UCSD-AML1 (cell line): ENCODE results near the gene GP9.

Experiments
- DNase-seq: peaks from one replicate; lab custom pipeline; 2025; ENCODE audit not compliant: unreplicated experiment; lab: John Stamatoyannopoulos, UW

The GP9 gene

DNA sequence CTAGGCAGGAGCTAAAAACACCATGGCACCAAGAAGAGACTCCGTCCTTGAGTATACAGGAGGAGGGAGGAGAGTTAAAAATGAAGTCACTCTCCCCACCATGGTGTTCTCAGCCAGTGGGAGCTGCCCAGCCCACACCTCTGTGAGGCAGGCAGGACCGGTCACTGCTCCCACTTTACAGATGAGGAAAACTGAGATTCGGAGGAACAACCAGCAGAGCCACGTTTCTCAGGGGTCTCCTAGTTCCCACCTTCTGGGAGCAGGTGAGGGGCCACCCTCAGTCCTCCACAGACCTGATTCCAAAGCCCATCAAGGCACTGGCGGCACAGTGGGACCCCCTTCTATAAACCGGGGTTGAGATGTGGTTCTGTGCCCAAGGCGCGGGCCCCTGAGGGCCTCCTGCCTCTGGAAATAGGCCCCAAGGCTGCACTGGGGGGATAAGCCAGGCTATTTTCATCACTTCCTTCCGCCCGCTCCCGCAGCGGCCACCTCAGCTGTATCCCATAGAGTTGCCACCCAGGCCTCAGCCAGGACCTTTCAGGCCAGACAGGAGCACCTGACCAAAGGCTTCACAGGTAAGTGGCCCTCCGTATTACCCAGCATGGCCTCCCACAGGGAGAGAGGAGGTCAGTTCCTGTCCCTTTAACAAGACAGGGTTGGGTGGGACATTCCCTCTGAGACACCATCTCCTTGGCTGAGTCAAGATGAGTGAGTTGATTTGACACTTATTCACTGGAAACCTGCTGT lies at the start of gene GP9:
GP9 (plus strand) TSS at position 504 of the 747 bp plus-strand sequence. CDS start 961 bp downstream, outside the sequence.
- peak; percentile 82 for DNase-seq

DNA sequence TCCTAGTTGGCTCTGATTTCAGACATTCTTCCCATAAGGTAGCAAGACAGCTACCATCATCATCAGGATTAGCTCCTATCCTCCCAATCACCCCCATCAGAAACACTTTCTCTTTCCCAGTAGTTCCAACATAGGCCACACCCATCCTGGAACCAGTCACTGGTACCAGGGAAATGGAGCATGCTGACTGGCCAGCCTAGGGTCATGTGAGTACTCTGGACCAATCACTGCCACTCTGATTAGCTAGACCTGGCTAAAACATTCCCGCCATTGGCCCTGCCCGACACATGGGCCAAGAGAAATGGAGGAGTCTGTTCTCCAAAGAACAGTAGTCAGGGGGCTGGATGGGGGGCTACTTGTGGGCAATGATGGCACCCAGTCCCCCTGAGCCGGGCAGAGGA lies 47.1 kb upstream of the GP9 start:
- DNase-seq, result no peak

DNA sequence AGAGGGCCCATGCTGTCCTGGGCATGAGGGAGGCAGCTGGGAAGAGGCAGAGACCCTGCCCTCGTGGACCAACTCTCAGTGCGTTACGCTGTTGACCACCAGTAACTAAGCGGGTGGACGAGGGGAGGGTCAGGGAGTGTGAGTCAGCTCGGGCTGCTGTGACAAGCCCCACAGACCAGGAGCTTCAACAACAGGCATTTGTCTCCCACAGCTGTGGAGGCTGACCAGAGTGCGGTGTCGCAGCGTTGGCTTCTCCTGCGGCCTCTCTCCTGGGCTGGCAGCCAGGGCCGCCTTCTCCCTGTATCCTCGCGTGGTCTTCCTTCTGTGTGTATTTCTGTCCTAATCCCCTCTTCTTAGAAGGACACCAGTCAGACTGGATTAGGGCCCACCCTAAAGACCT lies 46.4 kb upstream of the GP9 start:
- DNase-seq, result no peak

DNA sequence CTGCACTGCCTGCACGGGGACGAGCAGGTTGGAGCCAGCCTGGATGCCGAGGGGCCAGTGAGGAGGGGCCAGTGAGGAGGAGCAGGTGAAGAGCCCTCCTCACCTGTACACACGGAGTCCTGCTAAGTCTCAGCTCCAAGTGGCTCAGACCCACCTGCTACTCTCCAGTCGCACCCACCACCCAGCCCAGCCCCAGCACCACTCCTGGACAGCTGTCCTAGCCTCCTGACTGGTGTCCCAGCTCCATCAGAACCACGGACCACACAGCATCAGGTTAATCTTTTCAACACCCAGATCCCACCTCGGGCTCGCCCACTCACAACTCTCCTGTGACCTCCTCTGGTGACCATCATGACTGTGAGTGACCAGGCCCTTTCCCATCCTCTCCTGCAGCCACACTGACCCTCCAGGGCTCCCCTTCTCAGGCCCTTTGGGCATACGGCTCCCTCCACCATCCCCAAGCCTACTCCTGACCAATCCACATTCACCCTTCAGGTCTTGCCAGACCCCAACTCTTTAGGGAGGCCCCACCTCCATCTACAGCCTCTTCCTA lies 45.7 kb upstream of the GP9 start:
- no peak for DNase-seq

DNA sequence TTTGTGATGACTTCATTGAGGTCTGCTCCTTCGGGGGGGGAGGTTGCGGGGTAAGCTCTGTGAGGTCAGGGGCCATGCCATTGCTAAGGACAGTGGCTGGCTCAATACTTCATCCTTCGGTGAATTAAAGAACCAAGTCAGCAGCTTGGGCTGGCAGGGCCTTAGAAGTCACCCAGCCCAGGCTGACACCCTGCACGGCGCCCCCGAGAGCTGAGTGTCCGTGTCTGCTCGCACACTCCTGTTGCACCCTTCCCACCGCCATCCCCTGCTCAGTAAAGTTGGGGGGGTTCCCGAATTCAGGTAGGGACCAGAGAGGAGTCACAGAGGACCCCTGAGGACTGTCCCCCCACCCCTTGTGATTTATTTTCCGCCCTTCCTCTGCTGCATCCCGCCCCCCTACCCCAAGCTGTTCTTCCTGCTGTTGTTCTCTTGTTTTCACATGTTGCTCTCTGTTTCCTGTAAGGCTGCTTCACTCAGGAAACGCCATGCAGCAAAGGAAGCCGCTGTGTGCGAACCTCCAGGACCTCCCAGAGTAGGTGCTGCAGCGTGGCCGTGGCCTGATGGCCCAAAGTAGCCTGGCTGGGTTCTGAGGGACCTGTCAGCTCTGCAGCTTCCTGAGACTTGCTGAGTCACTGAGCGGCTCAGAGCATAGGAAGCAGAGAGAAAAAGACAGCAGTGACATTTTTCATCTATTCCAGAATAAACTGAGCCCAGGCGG lies 45.0 kb upstream of the GP9 start:
- peak; percentile 87 for DNase-seq

DNA sequence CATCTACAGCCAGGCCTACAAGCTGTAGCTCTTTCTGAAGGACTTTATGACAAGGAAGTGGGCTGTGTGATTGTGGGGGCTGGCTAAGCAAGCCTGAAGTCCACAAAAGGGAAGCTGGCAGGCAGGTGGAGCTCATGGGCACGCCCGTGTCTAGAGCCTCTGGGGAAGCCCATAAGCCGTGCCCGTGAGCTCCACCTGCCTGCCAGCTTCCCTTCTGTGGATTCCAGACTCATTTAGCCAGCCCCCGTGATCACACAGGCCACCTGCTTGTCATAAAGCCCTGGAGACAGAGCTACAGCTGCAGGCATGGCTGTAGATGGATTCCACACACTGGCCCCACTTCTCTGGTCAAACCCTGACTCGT lies 44.2 kb upstream of the GP9 start:
- DNase-seq, result peak; percentile 77

DNA sequence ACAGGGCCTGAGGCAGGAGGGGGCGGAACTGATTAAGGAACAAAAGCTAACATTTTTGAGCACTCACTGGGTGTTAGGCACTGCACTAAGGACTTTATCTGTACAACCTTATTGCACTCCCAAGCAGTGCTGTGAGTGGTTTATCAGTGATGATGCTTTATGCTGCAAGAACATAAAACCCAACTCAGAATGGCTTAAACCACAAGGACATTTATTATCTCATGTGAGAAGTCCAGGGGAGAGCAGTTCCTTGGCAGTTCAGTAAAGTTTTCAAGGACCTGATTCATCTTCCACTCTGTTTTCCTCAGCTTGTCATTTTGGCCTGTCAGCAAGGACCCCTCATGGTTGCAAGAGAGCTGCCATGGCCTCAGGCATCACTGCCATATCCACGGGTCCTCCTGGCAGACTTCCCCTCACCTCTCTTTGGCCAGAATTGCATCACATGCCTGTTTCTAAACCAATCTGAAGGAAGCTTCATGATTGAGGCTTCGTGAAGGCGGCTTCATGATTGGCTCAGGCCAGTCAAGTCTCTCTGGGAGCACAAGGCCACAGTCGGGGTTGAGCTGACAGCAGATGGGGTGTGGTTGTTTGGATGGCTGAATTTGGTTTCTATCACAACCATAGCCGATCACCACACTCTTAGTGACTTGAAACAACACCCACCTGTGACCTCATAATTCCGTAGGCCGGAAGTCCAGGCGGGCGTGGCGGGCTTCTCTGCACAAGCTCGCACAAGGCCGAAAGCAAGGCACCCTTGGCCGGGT lies 43.7 kb upstream of the GP9 start:
- DNase-seq, result no peak

DNA sequence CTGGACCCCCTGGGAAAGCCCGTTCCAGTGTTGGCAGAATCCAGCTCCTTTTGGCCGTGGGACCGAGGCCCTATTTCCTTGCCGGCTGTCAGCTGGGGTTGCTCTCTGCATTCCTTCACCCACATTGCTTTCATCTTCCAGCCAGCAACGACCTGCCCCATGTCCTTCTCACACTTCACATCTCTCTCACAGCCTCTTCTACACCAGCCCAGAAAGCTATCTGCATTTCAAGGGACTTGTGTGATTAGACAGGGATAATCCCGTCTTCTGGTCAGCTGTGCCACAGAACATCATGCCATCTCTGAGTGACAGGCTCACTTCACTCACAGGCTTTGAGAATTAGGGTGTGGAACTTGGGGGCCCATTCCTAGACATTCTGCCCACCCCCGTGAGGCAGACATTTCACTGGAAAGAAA lies 43.1 kb upstream of the GP9 start:
- DNase-seq, result no peak

DNA sequence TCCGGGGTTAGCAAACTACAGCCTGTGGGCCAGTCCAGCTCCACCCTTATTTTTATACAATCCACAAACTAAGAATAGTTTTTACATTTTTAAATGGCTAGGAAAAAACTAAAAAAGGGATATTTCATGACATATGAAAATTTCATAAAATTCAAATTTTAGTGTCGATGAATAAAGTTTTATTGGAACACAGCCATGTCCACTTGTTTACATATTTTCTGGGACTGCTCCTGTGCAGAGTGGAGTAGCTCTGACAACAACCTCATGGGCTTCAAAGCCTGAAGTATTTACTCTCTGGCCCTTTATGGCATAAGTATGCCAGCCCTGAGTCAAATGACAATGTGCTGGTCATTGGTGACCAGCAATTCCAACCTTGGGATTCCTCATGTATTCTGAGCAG lies 42.3 kb upstream of the GP9 start:
- no peak for DNase-seq

DNA sequence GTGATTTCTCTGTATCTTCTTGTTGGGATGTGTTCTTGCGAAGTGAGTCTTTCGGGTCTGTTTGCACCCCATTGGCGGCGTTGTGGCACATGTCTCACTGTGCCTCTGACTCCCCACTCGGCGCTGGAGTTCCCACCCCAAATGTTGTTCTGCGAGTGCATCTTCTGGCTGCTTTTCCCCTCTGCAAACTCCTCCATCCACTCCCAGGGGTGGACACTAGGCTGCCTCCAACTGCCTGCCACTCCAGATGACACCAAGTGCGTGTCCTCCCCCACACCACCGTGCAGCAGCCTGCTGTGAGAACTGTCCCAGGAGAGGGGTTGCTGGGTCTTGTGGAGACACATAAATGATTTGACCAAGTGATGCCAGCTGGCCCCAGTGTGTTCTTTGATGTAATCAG lies 41.8 kb upstream of the GP9 start:
- no peak for DNase-seq

DNA sequence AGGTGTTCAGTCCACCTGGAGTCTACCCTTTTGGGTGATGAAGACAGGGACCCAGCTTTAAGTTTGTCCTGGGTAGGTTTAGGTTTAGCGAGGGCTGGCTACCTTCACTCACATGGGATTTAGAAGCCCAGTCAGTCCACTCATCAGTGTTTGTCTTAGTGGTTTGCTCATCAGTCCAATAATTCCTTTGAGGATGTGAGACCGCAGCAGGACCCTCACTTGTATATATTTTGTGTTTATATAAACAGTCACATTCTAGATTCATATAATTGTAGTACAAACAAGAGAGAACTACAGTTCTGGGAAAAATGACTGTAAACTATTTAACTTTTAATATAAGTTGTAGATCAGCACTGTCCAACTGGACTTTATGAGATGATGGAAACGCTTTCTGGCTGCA lies 41.3 kb upstream of the GP9 start:
- DNase-seq, result no peak

DNA sequence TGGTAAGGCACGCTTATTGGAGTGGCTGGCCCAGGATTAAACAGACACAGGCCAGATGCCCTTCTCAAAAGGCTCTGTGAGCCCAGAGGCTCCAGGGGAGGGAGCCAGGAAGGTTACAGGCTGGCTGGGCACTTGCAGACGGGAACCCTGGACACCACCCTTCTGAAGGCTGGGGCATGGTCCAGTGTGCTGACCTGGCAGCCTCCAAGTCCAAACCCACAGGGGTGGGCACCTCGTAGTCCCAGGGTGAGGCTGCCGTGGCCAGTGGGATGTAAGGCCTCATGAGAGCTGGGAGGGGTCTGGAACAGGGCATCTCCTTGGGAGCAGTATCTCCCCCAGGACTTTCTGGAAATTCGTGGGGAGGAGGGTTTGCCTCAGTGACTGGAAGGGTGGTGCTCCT lies 39.9 kb upstream of the GP9 start:
- no peak for DNase-seq

DNA sequence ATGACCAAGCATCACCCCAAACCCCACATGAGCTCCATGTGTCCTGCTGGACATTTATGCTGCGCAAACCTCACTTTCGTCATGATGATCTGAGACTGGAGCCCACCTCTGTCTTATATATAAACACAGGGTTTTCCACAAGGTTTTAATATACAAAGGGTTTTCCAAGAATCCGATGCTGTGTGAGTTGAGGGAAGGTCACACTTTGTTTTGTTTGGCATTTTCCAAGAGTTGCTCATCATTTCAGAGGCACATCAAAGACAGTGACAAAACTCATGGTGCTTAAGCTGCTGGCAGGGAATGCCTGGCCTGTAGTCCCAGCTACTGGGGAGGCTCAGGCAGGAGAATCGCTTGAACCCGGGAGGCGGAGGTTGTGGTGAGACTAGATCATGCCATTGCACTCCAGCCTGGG lies 39.4 kb upstream of the GP9 start:
- DNase-seq, result no peak

DNA sequence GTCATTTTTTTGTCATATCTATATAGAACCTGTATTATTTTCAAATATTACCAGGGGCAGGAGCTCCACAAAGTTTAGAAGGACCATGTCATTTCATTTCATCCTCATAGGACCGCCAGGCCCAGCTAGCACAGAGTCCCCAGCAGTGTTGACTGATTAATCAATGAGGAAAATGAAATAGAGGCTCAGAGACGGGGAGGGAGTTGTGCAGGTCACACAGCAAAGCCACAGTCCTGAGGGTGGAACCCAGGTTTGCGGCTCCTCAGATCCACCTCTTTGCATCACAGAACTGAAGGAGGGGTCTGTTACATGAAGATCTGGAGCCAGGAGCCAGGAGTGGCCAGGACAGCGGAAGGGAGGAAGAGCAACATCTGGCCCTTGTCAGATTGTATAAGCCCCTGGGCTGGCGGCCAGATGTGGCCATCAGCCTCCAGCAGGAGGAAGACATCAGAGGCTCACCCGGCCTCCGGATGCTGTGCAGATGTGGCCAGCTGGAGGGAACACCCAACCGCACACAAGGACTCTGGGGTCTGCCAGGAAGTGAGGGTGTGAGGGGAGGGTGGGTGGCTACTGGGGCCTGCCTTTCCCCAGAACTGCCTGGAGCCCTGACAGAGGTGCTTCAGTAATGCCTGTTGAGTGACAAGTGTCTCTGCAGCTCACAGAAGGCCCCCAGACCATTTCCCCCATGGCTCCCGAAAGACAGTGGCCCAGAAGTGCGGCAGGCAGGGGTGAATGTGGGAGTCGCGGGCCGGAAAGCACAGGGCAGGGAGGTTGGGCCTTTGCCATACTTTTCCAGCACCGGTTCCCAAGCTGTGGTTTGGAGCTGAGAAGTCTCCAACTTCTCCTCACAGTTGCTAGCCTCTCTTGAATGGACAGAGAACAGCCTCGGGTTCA lies 38.2 kb upstream of the GP9 start:
- no peak for DNase-seq

DNA sequence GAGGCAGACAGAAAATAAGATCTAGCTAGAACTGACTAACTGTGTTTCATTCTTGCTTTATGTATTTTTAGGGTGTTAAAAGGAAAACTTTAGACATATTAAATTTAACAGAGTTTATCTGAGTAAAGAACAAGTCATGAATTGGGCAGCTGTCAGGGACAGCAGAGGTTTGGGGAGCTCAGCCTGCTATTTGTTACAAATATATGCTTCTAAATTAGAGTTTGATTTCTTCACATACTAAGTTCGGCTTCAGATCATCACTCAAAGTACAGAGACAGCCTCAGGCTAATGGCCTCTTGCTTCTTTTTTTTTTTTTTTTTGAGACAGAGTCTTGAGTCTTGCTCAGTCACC lies 37.6 kb upstream of the GP9 start:
- no peak for DNase-seq

DNA sequence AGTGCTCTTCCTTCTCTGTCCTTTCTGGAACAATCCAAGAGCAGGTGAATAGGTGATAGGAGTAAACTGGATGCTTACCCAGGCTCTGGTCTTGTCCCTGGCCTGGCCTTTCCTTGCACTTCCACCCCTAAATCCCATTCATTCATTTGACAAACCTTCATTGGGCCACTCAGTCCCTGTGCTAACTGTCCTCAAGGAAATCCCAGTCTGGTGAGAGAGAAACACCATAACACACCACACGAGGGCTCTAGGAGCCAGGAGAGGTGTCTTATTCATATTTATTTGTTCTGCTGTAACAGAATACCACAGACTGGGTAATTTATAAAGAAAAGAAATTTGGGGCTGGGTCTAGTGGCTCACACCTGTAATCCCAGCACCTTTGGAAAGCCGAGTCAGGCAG lies 36.7 kb upstream of the GP9 start:
- no peak for DNase-seq

DNA sequence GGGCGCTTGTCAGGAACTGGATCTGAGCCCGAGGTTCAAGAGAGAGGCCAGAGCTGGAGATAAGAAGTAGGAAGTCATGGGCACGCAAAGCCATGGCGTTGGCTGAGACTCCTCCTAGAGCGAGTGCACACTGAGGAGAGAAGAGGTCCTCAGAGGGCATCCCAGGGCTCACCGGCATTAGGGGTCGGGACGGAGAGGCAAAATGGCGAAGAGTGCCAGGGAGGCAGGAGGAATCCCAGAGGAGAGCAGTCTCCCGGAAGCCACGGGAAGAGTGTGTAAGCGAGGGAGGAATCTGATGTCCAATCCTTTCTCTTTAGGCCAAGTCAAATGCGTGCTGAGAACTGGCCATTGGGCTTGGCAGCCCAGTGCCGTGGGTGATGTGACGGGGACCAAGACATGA lies 35.5 kb upstream of the GP9 start:
- no peak for DNase-seq

DNA sequence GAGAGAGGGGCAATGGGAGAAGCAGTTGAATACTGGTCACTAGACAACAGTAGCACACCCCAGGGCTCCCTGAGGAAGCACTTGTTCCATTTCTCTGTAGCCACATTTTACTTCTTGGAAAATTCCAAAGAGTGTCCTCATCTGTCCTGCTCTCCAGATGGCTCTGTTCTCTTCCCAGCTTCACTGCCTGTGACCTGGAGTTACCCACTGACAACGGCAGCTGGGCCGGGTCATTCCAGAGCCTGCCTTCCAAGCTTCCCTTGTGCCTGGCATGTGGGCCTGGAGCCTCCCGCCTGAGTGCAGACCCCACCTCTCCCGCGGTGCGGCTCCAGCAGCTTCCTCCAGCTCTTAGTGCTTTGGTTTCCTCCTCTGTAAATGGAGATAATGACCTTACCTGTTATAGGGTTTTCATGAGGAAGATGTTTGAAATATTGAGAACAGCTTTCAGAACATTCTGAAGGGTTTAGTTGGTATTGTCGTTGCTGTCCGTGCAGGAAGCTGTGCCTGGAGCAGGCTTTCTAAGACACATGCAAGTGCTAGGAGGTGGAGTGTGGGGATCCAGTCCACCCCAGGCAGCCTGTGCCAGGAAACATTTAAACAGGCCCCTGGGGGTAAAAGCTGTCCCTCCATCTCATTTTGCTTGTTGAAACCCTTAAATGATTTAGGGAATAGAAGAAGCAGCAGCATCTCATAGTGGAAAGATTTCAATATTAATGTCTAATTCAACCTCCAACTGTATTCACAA lies 34.7 kb upstream of the GP9 start:
- DNase-seq, result no peak

DNA sequence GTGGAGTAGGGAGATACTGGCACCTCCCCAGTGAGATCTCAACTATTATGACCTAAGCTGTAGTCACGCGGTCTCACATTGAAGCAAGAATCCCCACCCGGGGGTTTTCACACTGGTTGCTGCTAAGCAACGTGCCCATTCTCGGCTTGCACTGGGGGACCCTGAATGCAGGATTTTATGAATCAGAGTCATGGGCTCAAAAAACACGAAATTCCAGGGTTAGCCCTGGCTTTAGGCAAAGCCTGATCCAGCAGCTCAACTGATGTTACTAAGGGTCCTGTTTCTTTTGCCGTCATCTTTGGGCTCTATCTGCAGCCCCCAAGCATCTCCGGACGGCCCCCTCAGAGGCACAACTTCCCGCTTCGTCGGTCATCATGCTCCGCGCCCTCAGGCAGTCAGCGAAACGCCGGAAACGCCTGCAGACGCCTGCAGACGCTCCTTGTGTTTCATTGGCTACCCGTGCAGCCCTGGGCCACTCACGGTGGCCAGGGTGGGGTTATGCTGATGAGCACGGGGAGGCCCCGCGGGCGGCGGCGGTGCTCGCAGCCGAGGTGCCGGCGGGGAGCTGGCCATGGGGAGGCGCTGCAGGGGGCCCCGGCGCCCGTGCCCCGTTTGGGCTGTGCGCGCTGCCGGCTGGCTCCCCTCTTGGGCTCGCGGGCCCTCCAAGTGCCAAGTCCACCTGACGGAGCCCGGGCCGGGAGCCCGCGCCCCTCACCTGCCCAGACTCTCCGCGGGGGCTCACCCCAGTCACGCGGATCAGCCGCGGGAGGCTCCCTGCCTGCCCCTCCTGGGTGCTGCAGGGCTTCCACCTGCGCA lies 33.6 kb upstream of the GP9 start:
- no peak for DNase-seq
